GM21723 (cell line): ENCODE data around the gene AGPAT2.
"Not testable (repeated sequence)": the region's sequence is repeated elsewhere in the genome, so short reads cannot be mapped to it uniquely, and the experiment has no call there.

Experiments
- ATAC-seq: cut with Tn5 transposase; IDR thresholded peaks from one replicate; pipeline ENCODE4 v1.9.1; 2021; ENCODE audit warnings: mild to moderate bottlenecking, moderate library complexity; ENCODE audit not compliant: unreplicated experiment

Gene AGPAT2

GRCh38 chr9:136720898-136721338 lies 33.7 kb upstream of the AGPAT2 start:
- no peak for ATAC-seq

- no peak for ATAC-seq
Observed at GRCh38 chr9:136720251-136720897, 33.1 kb upstream of the AGPAT2 start.

GRCh38 chr9:136719195-136719880 lies 32.1 kb upstream of the AGPAT2 start:
- no peak for ATAC-seq

- no peak for ATAC-seq
Observed at GRCh38 chr9:136718345-136719194, 31.3 kb upstream of the AGPAT2 start.

GRCh38 chr9:136717399-136717798 lies 30.1 kb upstream of the AGPAT2 start:
- no peak for ATAC-seq

- ATAC-seq, result no peak
Observed at GRCh38 chr9:136714893-136715274, 27.6 kb upstream of the AGPAT2 start.

- no peak for ATAC-seq
Observed at GRCh38 chr9:136714096-136714892, 27.0 kb upstream of the AGPAT2 start.

GRCh38 chr9:136713550-136713949 lies 26.3 kb upstream of the AGPAT2 start:
- ATAC-seq, result no peak

GRCh38 chr9:136712690-136713544 lies 25.7 kb upstream of the AGPAT2 start:
- no peak for ATAC-seq

GRCh38 chr9:136711751-136712689 lies 24.8 kb upstream of the AGPAT2 start, which contains the start of gene DIPK1B:
TSS of gene DIPK1B (plus strand) at chr9:136712572. CDS start at chr9:136712666, 94 bp downstream.
- no peak for ATAC-seq

- ATAC-seq, result not testable (repeated sequence)
Observed at GRCh38 chr9:136711219-136711648, 24.0 kb upstream of the AGPAT2 start.

- no peak for ATAC-seq
Observed at GRCh38 chr9:136710543-136710942, 23.3 kb upstream of the AGPAT2 start.

- no peak for ATAC-seq
Observed at GRCh38 chr9:136709454-136710109, 22.3 kb upstream of the AGPAT2 start.

- no peak for ATAC-seq
Observed at GRCh38 chr9:136707849-136708517, 20.7 kb upstream of the AGPAT2 start.

- ATAC-seq, result no peak
Observed at GRCh38 chr9:136707011-136707410, 19.8 kb upstream of the AGPAT2 start.

GRCh38 chr9:136705564-136705963 lies 18.3 kb upstream of the AGPAT2 start:
- no peak for ATAC-seq

- not testable (repeated sequence) for ATAC-seq
Observed at GRCh38 chr9:136704741-136705140, 17.5 kb upstream of the AGPAT2 start.
